Astrocyte (in vitro differentiated cells and primary cell): Measurements from ENCODE around the gene OR8B12. TPM values are rescaled to one million over a fixed set of nuclear protein-coding genes. Genes with fewer than 3 reads are reported as not detected.

ENCODE experiments used
- DNase-seq: peaks from one replicate; pipeline ENCODE4 v3.0.0-alpha.2; 2010; ENCODE audit warnings: low read depth
- FAIRE-seq: peaks from 2 replicates; lab custom pipeline; 2011; peaks lifted over from hg19 to GRCh38; lab: Jason Lieb, UNC
- H2AFZ ChIP-seq: 2 replicates; pipeline ENCODE4 v1.6.0; 2012; ENCODE audit warnings: low read depth, low read length, inconsistent platforms
- H3K27ac ChIP-seq: 2 replicates; pipeline ENCODE4 v1.5.1; 2011; ENCODE audit warnings: low read depth, low read length, inconsistent platforms
- H3K27me3 ChIP-seq: 2 replicates; pipeline ENCODE4 v1.6.0; 2011; ENCODE audit warnings: low read length, inconsistent platforms; ENCODE audit not compliant: insufficient read depth
- H3K36me3 ChIP-seq: 2 replicates; pipeline ENCODE4 v1.5.1; 2011; ENCODE audit warnings: low read length, inconsistent platforms; ENCODE audit not compliant: insufficient read depth
- H3K4me1 ChIP-seq: 2 replicates; pipeline ENCODE4 v1.5.1; 2011; ENCODE audit warnings: low read length, inconsistent platforms; ENCODE audit not compliant: insufficient read depth
- H3K4me2 ChIP-seq: 2 replicates; pipeline ENCODE4 v1.6.0; 2012; ENCODE audit warnings: low read length, inconsistent platforms
- H3K4me3 ChIP-seq: 2 replicates; pipeline ENCODE4 v1.5.1; 2011; ENCODE audit warnings: low read depth, mild to moderate bottlenecking, low read length, inconsistent platforms; ENCODE audit not compliant: insufficient read depth
- H3K79me2 ChIP-seq: 2 replicates; pipeline ENCODE4 v1.6.0; 2012; ENCODE audit warnings: mild to moderate bottlenecking, low read length, inconsistent platforms; ENCODE audit not compliant: insufficient read depth
- H3K9ac ChIP-seq: 2 replicates; pipeline ENCODE4 v1.6.0; 2012; ENCODE audit warnings: mild to moderate bottlenecking, low read length, inconsistent platforms
- H3K9me3 ChIP-seq: 2 replicates; pipeline ENCODE4 v1.5.1; 2012; ENCODE audit warnings: low read depth, mild to moderate bottlenecking, low read length, inconsistent platforms; ENCODE audit not compliant: insufficient read depth
- H4K20me1 ChIP-seq: 2 replicates; pipeline ENCODE4 v1.6.0; 2012; ENCODE audit warnings: low read length, inconsistent platforms; ENCODE audit not compliant: insufficient read depth
- H3K27ac Mint-ChIP-seq: one replicate; pipeline ENCODE4 v1.8.0; 2021; ENCODE audit warnings: mild to moderate bottlenecking, mixed read lengths; ENCODE audit not compliant: unreplicated experiment
- H3K27me3 Mint-ChIP-seq: one replicate; pipeline ENCODE4 v1.8.0; 2021; ENCODE audit warnings: low read depth, mixed read lengths; ENCODE audit not compliant: unreplicated experiment
- H3K36me3 Mint-ChIP-seq: one replicate; pipeline ENCODE4 v1.8.0; 2021; ENCODE audit warnings: low read depth, mixed read lengths; ENCODE audit not compliant: unreplicated experiment
- H3K4me1 Mint-ChIP-seq: one replicate; pipeline ENCODE4 v1.8.0; 2021; ENCODE audit warnings: low read depth, mixed read lengths; ENCODE audit not compliant: unreplicated experiment
- H3K4me3 Mint-ChIP-seq: one replicate; pipeline ENCODE4 v1.8.0; 2021; ENCODE audit warnings: mild to moderate bottlenecking, moderate library complexity, mixed read lengths; ENCODE audit not compliant: unreplicated experiment
- H3K9me3 Mint-ChIP-seq: one replicate; pipeline ENCODE4 v1.8.0; 2021; ENCODE audit warnings: mild to moderate bottlenecking, mixed read lengths; ENCODE audit not compliant: unreplicated experiment
- CTCF ChIP-seq: IDR thresholded peaks from 2 replicates; pipeline ENCODE4 v1.5.1; 2011; ENCODE audit warnings: low read depth, mild to moderate bottlenecking, inconsistent platforms, low read length, moderate library complexity; ENCODE audit not compliant: insufficient read depth
- EZH2 ChIP-seq: IDR thresholded peaks from 2 replicates; pipeline ENCODE4 v1.6.1; 2012; ENCODE audit warnings: mild to moderate bottlenecking, low read length, inconsistent platforms; ENCODE audit not compliant: insufficient read depth
- total RNA-seq: library from RNA; stranded (reverse); gene quantifications from 2 replicates; pipeline ENCODE4 v1.2.1, GENCODE V29; 2021

The OR8B12 gene
- total RNA-seq, 1 donor from 2014 or later = not detected

DNA sequence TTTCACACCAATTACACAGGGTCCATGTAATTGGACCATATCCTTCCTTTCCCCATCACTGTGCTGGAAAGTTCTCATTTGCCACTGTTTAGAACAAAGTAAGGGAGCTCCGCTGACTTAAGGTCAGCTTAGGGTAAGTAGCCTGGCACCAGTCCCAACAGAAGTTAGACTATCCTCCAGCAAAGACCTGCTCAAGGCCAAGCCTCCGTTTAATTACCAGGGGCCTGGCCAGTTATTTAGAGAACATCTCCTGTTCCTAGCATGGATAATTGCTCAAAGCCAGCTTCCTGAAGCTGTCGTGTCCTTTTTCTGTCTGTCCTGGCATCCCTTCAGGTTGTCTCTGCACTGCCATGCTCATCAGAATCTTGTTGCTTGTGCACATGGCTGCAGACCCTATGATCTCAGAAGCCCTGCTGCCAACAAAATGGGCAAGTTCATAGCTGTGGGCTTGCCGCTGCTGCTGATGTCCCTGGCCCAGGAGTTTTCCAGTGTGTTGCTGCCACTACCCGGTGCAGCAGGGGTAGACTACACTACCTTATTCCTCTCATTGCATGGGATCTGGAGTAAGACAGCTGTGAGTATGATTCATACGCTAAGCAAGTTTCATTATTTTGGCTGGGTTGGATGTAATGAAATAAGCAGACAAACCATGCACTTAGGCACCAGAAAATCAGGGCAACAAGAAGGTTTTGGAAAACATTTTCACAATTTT, 34.4 kb upstream of the OR8B12 start:
- H3K36me3 Mint-ChIP-seq = no peaks in the 10 kb centered on the region

DNA sequence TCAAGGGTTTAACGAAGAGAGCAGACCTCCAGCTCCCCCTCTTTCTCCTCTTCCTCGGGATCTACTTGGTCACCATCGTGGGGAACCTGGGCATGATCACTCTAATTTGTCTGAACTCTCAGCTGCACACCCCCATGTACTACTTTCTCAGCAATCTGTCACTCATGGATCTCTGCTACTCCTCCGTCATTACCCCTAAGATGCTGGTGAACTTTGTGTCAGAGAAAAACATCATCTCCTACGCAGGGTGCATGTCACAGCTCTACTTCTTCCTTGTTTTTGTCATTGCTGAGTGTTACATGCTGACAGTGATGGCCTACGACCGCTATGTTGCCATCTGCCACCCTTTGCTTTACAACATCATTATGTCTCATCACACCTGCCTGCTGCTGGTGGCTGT, 26.7 kb upstream of the OR8B12 start:
- no peaks in the 10 kb centered on the region for H3K36me3 ChIP-seq
- H3K27me3 Mint-ChIP-seq = peaks cover 8% of the 10 kb centered on the region
- H3K4me3 Mint-ChIP-seq = no peak overlapping the region
- no peak overlapping the region for H3K9ac ChIP-seq
- no peak overlapping the region for H3K27ac Mint-ChIP-seq
- H3K4me1 Mint-ChIP-seq = no peaks in the 10 kb centered on the region
- FAIRE-seq (no peak), DNase-seq (no peak)
- H2AFZ ChIP-seq = no peak overlapping the region
- no peak overlapping the region for H3K27ac ChIP-seq
- H3K9me3 ChIP-seq = no peaks in the 10 kb centered on the region
- no peaks in the 10 kb centered on the region for H3K36me3 Mint-ChIP-seq
- no peak overlapping the region for H3K4me2 ChIP-seq
- H3K4me3 ChIP-seq = no peak overlapping the region
- H4K20me1 ChIP-seq = no peaks in the 10 kb centered on the region
- no peaks in the 10 kb centered on the region for H3K4me1 ChIP-seq
- peaks cover 4% of the 10 kb centered on the region for H3K27me3 ChIP-seq
- TF ChIP-seq EZH2 = no peak
- no peak for TF ChIP-seq CTCF
- H3K9me3 Mint-ChIP-seq = no peaks in the 10 kb centered on the region
- H3K79me2 ChIP-seq = no peaks in the 10 kb centered on the region

More for the DNA sequence above, 34.4 kb upstream of the OR8B12 start:
- Mint-ChIP-seq H3K4me3 (no peak overlapping the region), H3K9me3 (no peaks in the 10 kb centered on the region), H3K27me3 (peaks cover 3% of the 10 kb centered on the region), H3K4me1 (no peaks in the 10 kb centered on the region), H3K27ac (no peak overlapping the region)
- H3K9me3 ChIP-seq = no peaks in the 10 kb centered on the region
- no peak overlapping the region for H3K9ac ChIP-seq
- H3K4me3 ChIP-seq = no peak overlapping the region
- no peak overlapping the region for H2AFZ ChIP-seq
- TF ChIP-seq EZH2 = no peak
- DNase-seq (no peak), FAIRE-seq (no peak)
- H3K4me2 ChIP-seq = no peak overlapping the region
- no peaks in the 10 kb centered on the region for H4K20me1 ChIP-seq
- H3K4me1 ChIP-seq = no peaks in the 10 kb centered on the region
- no peak overlapping the region for H3K27ac ChIP-seq
- H3K36me3 ChIP-seq = no peaks in the 10 kb centered on the region
- no peaks in the 10 kb centered on the region for H3K79me2 ChIP-seq
- peaks cover 4% of the 10 kb centered on the region for H3K27me3 ChIP-seq

GRCh38 chr11:124569697-124570096, 26.2 kb upstream of the OR8B12 start, which contains the start of gene OR8A1:
TSS of gene OR8A1 (plus strand) at chr11:124569997. CDS start at chr11:124570120, 123 bp downstream.
- no peaks in the 10 kb centered on the region for H3K9me3 ChIP-seq
- H3K4me1 ChIP-seq = no peaks in the 10 kb centered on the region
- no peak within 1 kb of the TSS for H2AFZ ChIP-seq
- H3K79me2 ChIP-seq = no peaks in the 10 kb centered on the region
- H4K20me1 ChIP-seq = no peaks in the 10 kb centered on the region
- H3K36me3 Mint-ChIP-seq = no peaks in the 10 kb centered on the region
- H3K27ac Mint-ChIP-seq = no peak within 1 kb of the TSS
- peaks cover 8% of the 10 kb centered on the region for H3K27me3 Mint-ChIP-seq
- H3K4me2 ChIP-seq = no peak within 1 kb of the TSS
- FAIRE-seq (no peak), DNase-seq (no peak)
- H3K9ac ChIP-seq = no peak within 1 kb of the TSS
- H3K9me3 Mint-ChIP-seq = no peaks in the 10 kb centered on the region
- no peak within 1 kb of the TSS for H3K4me3 ChIP-seq
- H3K36me3 ChIP-seq = no peaks in the 10 kb centered on the region
- H3K4me3 Mint-ChIP-seq = no peak within 1 kb of the TSS
- H3K4me1 Mint-ChIP-seq = no peaks in the 10 kb centered on the region
- TF ChIP-seq EZH2 (no peak), CTCF (no peak)
- no peak within 1 kb of the TSS for H3K27ac ChIP-seq
- H3K27me3 ChIP-seq = peaks cover 4% of the 10 kb centered on the region
